Fibroblast of upper back skin (primary cell): ENCODE results near the gene PPM1M.
"Not testable (repeated sequence)": the region's sequence is repeated elsewhere in the genome, so short reads cannot be mapped to it uniquely, and the experiment has no call there.

Source experiments
- DNase-seq: peaks from one replicate; pipeline ENCODE4 v3.0.0-alpha.2; 2013

Gene PPM1M

DNA sequence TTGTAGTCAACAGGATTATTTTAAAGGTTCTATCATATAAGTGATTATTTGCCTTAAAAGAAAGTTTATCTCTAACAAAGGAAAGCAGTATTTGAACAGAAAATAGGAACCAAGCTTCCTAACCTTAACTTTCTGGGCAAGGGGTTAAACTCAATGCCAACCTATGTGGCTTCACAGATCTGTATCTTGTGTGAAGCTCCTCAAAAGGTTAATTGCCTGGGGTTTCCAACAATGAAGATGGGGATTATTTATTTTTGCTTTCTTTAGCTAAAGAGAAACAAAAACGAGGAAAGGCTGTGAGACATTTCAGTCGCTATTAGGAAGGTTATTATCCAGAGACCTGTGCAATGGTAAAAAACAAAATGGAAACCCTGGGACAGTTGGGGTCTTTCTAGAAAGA lies 34.0 kb downstream of the PPM1M start:
- DNase-seq: no peak

- peak; percentile 30 for DNase-seq
These were observed 34.5 kb downstream of the PPM1M start for GRCh38 chr3:52280050-52280461.

GRCh38 chr3:52281981-52282801 lies 36.6 kb downstream of the PPM1M start:
- no peak for DNase-seq

DNA sequence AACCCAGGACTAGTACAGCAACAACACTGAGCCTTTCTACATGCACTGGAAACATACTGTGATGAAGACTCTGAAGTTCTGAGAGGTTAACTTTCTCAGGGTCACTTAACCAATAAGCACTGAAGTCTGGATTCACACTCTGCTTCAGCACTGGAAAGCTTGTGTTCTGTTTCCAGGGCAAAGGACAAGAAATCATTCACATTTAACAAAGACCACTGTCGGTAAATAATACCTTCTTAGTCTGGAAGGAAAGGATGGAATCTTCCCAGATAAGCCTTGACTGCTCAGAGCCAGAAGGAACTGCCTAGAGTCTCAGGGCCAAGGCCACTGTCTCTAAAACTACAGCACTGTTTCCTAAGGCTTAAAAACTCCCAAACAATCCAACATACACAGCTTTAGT lies 37.7 kb downstream of the PPM1M start:
- DNase-seq: no peak

DNA sequence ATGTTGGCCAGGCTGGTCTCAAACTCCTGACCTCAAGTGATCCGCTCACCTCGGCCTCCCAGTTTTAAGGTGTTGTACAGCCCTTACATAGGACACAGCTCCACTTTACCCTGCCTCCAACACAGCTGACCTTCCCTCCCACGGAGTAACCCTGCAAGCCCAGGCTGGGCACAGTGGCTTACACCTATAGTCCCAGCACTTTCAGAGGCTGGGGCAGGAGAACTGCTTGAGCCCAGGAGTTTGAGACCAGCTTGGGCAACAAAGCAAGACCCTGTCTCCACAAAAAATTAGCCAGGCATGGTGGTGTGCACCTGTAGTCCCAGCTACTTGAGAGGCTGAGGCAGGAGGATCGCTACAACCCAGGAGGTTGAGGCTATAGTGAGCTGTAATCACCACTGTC lies 38.5 kb downstream of the PPM1M start:
- DNase-seq: not testable (repeated sequence)

DNA sequence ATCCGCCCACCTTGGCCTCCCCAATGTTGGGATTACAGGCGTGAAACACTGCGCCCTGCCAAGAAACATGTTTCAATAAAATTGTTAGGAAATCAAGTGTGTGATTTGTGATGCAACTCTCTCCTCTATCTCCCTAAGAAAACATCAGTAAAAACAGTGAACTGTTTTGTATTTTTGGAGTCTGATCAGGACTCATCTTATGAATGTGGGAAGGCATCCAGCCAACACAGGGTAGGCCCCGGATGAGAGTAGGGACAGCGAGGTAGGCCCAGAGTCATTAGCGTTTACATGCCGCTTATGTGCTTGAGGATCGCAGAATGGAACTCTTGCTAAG lies 41.2 kb downstream of the PPM1M start:
- DNase-seq: peak; percentile 17

DNA sequence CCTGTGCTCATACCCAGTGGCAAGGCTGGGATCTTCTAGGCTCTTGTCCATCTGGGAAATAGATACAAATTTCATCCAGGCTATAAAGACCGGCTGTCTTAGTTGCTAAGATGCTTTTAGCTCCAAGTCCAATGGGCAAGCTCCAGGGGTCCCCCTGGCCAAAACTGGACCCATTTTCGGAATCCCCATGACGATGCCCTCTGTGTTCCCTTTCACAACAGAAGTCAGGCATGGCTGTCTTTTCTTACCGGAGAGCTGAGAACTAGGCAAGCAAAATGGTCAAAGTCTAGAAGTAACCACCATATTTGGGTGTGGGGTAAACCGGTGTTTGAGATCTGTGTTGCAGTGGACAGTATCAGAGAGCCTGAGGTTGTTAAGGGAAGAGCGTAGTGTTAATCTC lies 43.1 kb downstream of the PPM1M start:
- DNase-seq: no peak

GRCh38 chr3:52289338-52289746 lies 43.8 kb downstream of the PPM1M start:
- no peak for DNase-seq

DNA sequence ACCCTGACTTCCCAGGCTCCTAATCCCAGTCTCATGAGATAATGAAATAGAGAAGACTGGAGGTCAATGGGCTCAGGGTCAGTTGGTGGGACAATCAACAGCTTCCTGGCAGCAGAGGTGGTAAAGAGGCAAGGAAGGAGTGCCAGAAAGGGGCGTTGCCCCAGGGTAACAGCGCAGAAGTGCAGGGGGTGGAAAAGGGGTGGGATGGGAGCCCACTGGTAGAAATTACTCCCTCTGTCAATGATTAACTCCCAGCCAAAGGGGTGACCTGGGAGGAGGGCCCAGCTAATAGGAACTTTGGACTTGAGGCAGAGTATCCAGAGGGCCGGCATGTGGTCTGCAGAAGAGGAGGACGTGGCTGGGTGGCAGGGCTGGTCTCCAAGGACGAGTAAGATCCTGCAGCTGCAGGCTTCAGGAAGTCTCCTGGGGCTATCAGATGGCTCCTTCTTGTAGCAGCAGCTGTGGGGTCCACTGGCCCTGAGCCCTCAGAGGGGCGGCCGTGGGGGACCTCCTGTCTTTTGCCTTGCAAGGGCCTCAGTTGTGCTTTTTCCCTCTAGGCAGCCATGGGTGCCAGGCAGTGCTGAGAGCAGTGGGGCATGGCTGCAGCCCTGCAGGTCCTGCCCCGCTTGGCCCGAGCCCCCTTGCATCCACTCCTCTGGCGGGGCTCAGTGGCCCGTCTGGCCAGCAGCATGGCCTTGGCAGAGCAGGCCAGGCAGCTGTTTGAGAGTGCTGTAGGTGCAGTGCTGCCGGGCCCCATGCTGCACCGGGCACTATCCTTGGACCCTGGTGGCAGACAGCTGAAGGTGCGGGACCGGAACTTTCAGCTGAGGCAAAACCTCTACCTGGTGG lies 44.4 kb downstream of the PPM1M start:
- no peak for DNase-seq

GRCh38 chr3:52290596-52291507 lies 45.3 kb downstream of the PPM1M start:
- DNase-seq: no peak

- peak; percentile 31 for DNase-seq
These were observed 46.1 kb downstream of the PPM1M start for GRCh38 chr3:52291508-52292181.

DNA sequence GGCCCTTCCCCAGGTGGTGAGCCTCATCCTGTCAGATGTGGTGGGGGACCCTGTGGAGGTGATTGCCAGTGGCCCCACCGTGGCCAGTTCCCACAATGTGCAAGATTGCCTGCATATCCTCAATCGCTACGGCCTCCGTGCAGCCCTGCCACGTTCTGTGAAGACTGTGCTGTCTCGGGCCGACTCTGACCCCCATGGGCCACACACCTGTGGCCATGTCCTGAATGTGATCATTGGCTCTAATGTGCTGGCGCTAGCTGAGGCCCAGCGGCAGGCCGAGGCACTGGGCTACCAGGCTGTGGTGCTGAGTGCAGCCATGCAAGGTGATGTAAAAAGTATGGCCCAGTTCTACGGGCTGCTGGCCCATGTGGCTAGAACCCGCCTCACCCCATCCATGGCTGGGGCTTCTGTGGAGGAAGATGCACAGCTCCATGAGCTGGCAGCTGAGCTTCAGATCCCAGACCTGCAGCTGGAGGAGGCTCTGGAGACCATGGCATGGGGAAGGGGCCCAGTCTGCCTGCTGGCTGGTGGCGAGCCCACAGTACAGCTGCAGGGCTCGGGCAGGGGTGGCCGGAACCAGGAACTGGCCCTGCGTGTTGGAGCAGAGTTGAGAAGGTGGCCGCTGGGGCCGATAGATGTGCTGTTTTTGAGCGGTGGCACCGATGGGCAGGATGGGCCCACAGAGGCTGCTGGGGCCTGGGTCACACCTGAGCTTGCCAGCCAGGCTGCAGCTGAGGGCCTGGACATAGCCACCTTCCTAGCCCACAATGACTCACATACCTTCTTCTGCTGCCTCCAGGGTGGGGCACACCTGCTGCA lies 46.9 kb downstream of the PPM1M start:
- no peak for DNase-seq

- no peak for DNase-seq
These were observed 48.1 kb downstream of the PPM1M start for GRCh38 chr3:52293491-52294319.

DNA sequence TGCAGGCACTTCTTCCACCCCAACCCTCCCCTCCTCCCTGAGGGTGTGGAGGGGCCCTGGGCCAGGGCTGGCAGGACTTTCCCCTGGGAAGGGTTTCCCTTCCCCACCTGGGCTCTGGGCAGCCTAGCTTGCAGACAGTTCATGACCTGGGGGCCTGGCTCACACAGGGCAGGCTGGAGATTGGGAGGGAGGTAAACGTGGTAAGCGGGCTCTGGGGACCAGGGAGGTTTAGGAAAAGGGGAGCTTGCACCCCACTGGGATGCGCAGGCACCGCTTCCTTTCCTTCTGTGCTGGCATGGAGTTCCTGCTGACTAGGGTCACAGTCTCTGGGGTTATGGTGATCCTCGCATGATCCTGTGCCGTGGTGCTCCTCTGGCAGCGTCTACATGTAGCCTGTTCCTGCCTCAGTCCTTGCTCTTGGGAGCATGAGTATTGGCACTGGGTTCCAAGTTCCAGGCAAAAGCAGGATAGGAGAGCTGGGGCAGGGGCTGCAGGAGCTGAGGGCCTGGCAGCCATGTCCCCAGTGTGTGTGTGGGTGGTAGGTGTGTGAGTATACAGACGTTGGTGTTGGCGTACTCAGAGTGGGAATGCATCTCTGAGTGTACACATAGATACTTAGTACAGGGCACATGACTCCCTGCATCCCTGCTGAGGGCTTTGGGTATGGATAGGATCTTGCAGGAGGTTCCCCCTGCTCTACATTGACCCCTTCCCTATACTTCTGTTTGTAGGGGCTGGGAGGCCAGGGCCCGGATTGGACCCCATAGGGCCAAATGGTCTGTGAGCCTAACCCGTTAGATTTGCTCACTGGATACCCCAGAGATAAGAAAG lies 49.0 kb downstream of the PPM1M start:
- DNase-seq: no peak

- no peak for DNase-seq
These were observed 50.2 kb downstream of the PPM1M start for GRCh38 chr3:52295671-52296208.

DNA sequence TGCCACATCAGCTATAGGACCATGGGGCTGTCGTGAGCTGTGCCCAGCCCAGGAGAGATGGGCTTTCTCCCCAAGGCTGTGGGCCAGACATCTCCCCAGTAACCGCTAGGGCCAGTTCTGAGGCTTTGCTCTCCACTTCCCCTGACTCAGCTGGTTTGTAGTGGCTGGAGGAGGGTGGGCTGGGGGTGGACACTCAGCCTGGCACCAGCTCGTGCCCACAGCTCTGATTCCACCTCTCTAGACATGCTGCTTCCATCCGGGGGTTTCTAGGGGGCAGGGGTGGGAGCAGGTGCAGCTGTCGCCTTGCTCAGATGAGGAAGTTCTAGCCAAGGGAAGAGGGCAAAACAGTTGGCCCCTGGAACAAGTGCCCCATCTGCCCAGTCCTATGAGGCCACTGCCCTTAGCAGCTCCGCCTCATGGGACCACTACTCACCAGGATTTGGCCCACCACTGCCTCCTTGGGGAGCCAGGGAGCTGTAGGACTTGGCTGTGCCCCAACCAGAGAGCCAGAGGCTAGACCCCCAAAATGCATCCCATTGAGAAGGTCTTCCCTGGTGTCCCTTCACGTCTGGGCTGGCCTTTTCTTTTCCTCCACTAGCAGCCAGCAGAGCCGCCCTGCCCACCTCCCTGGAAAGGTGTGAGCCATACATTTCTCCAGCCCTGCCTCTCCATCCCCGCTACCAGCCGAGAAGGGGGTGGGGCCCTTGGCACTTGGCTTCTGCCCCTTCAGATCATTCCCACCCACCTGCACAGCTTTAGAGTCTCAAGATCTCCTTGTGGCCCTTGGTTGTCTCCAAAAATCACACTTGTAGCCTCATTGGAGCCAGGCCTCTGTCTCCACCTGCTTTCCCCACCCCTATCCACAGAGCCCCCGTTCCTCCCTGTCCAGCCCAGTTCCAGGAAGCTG lies 51.9 kb downstream of the PPM1M start:
- no peak for DNase-seq

- DNase-seq: no peak
These were observed 52.9 kb downstream of the PPM1M start for GRCh38 chr3:52298149-52299098.
